Ureter (tissue), 1 donor: Measurements from ENCODE around the gene JARID2. TPM values are rescaled to one million over a fixed set of nuclear protein-coding genes. Genes with fewer than 3 reads are reported as not detected.

Source experiments
- DNase-seq: peaks from one replicate; pipeline ENCODE4 v3.0.0-alpha.2; 2020; ENCODE audit warnings: low spot score
- total RNA-seq: library from RNA; stranded (reverse); gene quantifications from one replicate; pipeline ENCODE4 v1.2.4, GENCODE V29; 2023
- donor health status: DM: yes; HTN: yes; CAD: no.

JARID2 gene
- total RNA-seq, 1 donor from 2014 or later: 17.5 TPM

GRCh38 chr6:15520626-15521203 is 274.8 kb downstream of the JARID2 start:
- DNase-seq: no peak

DNA sequence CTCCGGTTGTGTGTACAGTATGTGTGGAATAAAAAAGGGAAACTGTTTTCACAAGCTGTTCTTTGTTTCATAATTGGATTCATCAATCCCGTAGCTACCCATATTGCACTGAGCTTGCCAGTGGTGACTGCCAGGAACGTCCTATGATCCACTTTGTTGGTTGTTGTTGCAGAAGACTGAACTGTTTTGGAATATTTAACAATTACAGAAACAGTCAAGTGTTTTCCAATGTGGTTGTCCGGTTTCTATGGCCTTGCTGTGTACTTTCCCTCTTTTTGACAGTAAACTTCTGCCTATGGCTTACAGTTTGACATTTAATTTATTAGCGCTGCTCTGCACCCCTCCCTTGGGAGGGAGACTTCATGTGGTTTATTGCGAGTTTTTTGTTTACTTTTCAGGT is 275.7 kb downstream of the JARID2 start:
- no peak for DNase-seq

GRCh38 chr6:15522026-15522425 is 276.2 kb downstream of the JARID2 start:
- DNase-seq: no peak

DNA sequence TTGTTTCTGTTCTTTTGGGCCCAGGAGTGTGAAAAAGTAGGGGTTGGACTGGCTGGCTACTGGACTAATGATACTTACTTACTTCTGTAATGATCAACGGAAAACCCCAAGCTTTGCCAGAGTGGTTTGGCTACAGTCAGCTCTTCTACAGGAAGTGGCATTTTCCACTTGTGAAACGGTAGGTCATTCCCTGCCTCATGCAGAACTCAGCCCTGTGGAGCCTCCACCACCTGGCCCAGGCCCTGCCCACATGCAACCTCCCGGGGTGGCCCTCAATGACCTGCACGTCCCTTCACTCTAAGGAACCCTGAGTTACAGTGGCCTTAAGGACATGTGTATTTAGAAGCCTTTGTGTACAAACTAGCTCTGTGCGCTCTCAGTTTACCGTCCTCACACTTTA is 276.6 kb downstream of the JARID2 start:
- no peak for DNase-seq

DNA sequence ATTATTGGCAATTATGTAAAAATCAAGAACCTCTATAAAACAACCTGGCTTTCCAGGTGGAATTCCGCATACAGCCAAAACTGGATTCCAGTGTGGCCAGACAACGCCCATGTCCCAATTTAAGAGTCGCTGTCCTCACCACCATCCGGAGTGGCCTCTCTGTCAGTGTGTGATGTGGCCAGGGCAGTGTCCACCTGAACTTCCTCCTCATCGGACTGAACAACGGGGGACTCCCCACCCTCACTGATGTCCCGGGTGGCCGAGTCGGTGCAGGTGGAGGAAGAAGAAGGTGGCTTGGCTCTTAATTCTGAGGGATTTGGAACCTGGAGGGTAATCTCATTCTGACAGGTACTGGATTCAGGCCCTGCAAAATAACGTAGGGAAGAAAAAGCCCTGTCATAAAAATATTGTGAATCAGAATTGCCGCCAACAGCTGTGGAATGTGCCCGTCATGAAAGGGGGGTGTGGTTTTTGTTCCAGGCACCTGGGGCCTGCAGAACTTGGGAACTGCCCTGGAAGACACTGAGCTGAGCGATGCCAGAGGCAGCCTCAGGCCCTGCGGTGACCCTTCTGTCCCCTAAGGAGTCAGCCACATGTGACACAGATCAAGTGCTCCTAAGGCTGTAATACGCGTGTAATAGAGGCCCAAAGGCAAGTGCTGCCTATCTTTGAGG is 277.1 kb downstream of the JARID2 start:
- no peak for DNase-seq

DNA sequence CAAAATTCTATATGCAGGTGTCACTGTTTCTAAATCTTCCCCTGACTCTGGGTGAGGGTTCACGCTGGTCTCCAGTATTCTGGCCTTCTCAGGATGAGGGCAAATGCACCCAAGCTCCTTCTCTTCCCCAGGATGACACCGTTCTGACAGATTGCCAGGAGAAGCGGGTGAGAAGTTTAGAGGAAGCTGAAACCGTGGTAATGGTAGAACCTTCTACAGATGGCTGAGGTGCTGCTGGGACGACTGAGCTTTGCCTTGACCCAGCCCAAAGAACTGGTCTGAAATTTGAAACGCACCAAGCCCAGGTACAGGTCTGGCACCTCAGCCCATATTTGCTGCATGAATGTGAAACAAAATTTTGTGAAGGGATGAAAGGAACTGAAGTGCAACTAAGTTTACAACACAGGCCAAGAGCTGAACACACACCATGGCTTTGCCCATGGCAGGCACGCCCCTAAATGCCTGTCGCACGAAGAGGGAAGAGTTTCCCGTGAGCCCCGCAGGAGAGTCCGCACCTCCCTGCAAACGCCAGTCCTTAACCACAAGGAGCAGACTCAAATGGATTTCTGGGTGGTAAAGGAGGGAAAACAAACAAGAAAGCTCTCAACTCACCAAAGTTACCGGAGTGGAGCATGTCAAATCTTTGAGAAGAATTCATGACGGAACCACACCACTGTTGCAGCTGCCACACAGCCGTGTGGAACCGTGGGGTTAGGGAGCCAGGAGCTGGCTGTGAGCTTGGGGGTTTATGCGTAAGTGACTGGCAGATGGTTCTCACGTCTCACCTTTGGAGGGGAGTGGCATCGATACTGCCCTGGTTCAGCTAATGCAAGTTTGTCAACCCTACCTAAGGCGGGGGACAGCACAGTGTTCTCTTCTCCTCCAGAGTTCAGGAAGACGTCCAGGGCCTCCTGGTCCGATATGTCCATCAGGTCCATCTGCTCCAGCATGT is 278.1 kb downstream of the JARID2 start:
- DNase-seq: no peak

GRCh38 chr6:15524861-15525401 is 279.1 kb downstream of the JARID2 start:
- DNase-seq: no peak

DNA sequence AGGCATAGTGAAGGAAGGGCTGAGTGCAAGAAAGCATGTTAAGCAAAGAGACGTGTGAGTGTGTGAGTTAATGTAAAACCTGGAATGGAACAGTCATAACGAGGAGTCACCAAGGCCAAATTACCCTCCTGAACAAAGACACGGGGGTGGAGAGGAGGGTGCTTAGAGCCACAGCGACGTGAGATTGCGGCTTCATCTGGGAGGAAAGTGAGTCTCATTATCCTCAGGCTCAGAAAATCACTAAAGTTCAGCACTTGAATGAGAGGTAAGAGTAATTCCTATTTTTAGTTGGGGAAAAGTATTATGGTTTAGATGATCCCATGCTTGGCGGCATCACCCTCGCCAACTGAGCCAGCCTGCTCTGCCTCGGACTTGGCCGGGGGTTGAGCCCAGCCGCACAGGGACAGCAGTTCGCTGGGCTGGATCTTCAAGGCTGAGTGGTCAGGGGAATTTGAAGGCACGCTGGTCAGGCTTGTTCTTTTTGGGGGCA is 280.4 kb downstream of the JARID2 start:
- DNase-seq: no peak

DNA sequence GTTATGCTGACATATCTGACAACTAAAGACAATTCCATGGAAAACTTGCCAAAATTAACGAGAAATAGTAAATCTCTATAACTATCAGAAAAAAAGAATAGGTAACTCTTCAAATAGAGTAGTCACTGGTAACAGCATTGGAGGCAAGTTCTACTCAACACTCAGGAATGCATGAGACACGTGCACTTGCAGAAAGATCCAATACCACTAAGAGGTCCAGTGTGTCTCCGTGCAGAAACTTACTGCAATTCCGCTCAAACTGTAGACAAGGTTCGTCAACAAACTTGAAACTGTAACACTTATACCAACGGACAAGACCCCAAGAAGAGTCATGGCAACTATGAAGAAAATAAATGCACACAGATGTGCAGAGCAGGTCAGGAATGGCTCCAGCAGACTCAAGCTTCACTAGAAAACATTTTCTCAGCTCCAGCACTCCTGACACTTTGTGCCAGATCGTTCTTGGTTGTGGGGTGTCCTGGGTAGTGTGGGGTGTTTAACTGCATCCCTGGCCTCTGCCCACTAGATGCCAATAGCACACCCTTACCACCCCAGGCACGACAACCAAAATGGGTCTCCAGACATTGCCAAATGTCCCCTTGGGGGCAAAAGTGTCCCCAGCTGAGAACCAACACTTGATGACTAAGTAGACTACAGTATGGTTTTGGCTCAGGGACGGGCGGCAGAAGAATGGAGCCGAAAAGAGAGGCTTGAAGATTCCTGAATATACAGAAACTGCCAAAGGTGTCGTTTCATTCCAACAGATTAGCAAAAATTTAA is 282.2 kb downstream of the JARID2 start:
- DNase-seq: no peak

DNA sequence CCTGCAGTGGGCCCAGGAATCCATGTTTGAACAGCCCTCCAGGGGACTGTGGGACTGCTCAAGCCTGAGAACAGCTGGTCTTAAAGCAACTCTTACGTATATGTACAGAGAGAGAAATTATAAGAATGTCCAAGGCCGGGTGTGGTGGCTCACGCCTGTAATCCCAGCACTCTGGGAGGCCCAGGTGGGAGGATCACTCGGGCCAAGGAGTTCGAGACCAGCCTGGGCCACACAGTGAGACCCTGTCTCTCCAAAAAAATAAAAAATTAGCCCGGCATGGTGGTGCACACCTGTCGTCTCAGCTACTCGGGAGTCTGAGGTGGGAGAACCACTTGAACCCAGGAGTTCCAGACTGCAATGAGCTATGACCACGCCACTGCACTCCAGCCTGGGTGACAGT is 283.0 kb downstream of the JARID2 start:
- no peak for DNase-seq

- DNase-seq: no peak
These were observed 284.5 kb downstream of the JARID2 start for GRCh38 chr6:15530411-15530810.

- DNase-seq: no peak
These were observed 286.1 kb downstream of the JARID2 start for GRCh38 chr6:15531973-15532372.

DNA sequence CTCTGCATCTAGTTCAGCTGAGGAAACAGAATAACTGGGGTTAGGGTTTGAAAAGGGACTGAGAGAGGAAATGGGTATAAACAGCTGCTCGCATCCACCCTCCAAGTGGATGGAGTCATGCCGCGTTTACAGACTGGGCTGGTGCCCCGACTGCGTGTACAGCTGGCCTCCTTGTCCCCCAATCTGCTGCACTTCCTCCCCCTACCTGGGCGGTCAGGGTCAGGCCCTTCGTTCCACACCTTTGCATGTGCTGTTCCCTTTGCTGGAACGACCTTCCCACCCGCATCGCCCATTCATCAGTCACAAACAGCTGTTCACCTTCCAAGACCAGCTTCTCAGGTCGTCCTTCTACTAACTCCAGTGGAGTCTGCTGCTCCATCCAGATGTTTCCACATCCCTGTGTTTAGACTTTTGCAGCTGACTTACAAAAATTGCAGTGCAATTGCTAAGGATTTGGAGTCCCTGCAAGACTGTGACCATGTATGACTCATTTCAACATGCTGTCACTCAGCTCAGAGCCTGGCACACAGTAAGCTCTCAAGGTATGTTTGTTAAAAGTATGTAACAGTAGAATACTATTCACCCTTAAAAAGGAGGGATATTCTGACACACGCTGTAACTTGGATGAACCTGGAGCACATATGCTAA is 287.6 kb downstream of the JARID2 start:
- no peak for DNase-seq

- DNase-seq: no peak
These were observed 289.1 kb downstream of the JARID2 start for GRCh38 chr6:15534974-15535373.

DNA sequence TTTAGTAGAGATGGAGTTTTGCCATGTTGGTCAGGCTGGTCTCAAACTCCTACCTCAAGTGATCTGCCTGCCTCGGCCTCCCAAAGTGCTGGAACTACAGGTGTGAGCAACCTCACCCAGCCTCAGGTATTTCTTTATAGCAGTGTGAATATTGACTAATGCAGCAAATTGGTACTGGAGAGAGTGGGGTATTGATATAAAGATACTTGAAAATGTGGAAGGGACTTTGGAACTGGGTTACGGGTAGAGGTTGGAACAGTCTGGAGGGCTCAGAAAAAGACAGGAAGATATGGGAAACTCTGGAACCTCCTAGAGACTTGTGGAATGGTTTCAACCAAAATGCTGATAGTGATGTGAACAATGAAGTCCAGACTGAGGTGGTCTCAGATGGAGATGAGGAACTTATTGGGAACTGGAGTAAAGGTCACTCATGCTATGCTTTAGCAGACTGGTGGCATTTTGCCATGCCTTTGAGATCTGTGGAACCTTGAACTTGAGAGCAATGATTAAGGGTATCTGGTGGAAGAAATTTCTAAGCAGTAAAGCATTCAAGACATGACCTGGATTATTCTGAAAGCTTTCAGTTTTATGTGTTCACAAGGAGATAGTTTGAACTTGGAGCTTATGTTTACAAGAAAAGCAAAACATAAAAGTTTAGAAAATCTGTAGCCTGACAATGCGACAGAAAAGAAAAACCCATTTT is 289.8 kb downstream of the JARID2 start:
- no peak for DNase-seq

GRCh38 chr6:15536198-15536955 is 290.5 kb downstream of the JARID2 start:
- DNase-seq: no peak

GRCh38 chr6:15538106-15538505 is 292.2 kb downstream of the JARID2 start:
- no peak for DNase-seq

DNA sequence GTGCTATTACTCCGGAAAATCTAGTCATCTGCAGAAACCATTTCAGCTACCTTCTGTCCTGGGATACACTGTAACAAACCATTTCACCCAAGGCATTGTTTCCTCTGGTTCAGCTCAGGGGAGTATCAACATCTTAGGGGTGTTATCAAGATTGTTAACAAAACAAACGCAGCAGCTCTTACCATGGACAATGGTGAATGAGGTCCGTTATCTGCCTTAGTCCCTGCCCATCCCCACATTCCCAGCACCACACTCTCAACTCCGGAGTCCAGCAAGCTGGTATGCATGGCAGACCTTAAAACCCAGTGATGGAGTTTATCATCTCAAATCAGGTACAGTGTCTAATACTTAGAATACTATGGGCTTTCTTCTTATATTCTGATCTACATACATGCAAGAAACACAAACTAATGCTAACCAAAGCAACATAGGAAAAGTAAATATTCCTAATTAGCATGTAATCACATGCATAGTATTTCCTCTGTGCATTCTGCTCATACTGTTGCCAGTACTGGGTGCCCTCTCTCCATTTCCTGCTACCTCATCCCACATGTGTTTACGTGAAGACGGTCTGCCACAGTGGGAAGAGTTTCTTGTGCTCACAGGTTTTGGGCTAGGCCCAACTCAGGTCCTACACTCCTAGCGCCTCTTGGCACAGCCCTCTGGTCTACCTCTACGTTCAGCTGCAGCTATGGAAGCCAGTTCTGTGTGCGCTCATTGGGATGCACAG is 293.1 kb downstream of the JARID2 start:
- DNase-seq: no peak

- DNase-seq: no peak
These were observed 293.9 kb downstream of the JARID2 start for GRCh38 chr6:15539722-15540270.
